DND-41 (cell line): ENCODE measurements around the gene RABGAP1.

ENCODE experiments used
- CTCF ChIP-seq: IDR thresholded peaks from 2 replicates; pipeline ENCODE4 v1.5.1; 2012; ENCODE audit warnings: borderline replicate concordance, low read length, moderate library complexity, mild to moderate bottlenecking; ENCODE audit not compliant: poor library complexity, severe bottlenecking; ENCODE audit errors: extremely low read depth
- EZH2 ChIP-seq: IDR thresholded peaks from 3 replicates; pipeline ENCODE4 v1.6.1; 2012; ENCODE audit warnings: borderline replicate concordance, low read depth, mild to moderate bottlenecking, moderate library complexity, low read length, inconsistent platforms; ENCODE audit not compliant: severe bottlenecking

DNA sequence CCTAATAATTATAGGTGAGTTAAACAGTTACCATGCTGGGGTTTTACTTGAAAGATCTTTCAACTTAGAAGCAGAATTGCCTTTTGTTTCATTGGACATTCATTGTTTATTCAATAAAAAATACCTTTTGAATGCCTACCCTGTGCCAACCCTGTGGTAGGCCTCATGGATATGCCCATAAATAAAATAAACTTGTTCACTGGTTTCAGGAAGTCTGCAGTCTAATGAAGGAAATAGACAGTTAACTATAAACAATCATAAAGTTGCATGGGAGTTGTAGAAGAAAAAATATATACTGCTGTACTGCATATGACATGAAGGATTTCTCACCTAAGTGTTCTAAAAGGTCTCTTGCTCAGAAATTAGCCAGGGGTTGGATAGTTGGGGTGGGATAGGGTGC lies 87.3 kb downstream of the RABGAP1 start:
- no peak for TF ChIP-seq CTCF
- TF ChIP-seq EZH2, result no peak
